Peyer's patch (tissue), 4 donors: Measurements from ENCODE around the gene ZGRF1.

ENCODE experiments used
- POLR2A ChIP-seq, 2 donors: fragments of 450-650 bp; IDR thresholded peaks; one replicate each; pipeline ENCODE4 v1.5.1; 2017; ENCODE audit warnings: antibody characterized with exemption in 2 of 2, mild to moderate bottlenecking in 2 of 2, moderate library complexity in 2 of 2
- TF ChIP-seq, protein P1 (sequence below), 6 experiments: fragments of 450-650 bp in 4 of 6; fragments of 200-600 bp in 2 of 6; sonication (generic) in 1 of 6; IDR thresholded peaks; one replicate each; pipeline ENCODE4 v1.5.1; 2017 to 2019; ENCODE audit warnings: antibody characterized with exemption in 6 of 6, mild to moderate bottlenecking in 3 of 6, moderate library complexity in 1 of 6

DNA sequence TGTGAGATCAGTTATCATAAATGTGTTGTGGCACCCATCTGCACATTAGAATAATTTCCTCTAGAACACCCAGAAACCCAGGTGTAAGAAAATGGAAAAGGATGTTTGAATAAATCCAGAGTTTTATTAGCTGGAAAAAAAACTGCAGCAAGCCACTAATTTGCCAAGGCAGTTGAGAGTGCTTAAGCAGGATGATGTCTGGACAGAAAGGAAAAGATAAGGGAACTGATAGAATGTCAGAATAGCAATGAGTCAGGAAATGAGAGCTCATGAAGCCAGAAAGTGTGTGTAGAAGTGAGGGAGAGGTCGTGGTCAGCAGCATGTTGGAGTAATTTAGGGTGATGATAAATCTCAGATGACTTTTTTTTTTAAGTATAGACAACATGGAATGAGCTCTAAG, 105.6 kb downstream of the ZGRF1 start:
- no peak for TF ChIP-seq POLR2A (IDR thresholded peaks at IDR 0.05)
- TF ChIP-seq, protein P1, sequence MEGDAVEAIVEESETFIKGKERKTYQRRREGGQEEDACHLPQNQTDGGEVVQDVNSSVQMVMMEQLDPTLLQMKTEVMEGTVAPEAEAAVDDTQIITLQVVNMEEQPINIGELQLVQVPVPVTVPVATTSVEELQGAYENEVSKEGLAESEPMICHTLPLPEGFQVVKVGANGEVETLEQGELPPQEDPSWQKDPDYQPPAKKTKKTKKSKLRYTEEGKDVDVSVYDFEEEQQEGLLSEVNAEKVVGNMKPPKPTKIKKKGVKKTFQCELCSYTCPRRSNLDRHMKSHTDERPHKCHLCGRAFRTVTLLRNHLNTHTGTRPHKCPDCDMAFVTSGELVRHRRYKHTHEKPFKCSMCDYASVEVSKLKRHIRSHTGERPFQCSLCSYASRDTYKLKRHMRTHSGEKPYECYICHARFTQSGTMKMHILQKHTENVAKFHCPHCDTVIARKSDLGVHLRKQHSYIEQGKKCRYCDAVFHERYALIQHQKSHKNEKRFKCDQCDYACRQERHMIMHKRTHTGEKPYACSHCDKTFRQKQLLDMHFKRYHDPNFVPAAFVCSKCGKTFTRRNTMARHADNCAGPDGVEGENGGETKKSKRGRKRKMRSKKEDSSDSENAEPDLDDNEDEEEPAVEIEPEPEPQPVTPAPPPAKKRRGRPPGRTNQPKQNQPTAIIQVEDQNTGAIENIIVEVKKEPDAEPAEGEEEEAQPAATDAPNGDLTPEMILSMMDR (IDR thresholded peaks at IDR 0.05): no peak
